ENCODE results near the gene SAP30BP. TPM values are rescaled to one million over a fixed set of nuclear protein-coding genes. Genes with fewer than 3 reads are reported as not detected.
A peak's percentile ranks its signal among the peaks of the same experiment; 100 is the strongest.

The SAP30BP gene
- total RNA-seq, 1 donor from 2014 or later = 41.2 TPM

- DNase-seq (ENCODE audit: low read depth in 2 of 2) = no peak
Measured at GRCh38 chr17:75719732-75720131, 52.6 kb downstream of the SAP30BP start.

- peak in 1 of 2 donors; percentile 40 for DNase-seq (ENCODE audit: low read depth in 2 of 2)
Measured at GRCh38 chr17:75720656-75721462, 53.7 kb downstream of the SAP30BP start, which contains the start of gene ITGB4. Gene ITGB4 (plus strand): TSS chr17:75721459. CDS start chr17:75724704, 3,245 bp downstream.

- no peak for DNase-seq (ENCODE audit: low read depth in 2 of 2)
Measured at GRCh38 chr17:75721463-75722011, 54.4 kb downstream of the SAP30BP start.

GRCh38 chr17:75722076-75722475 is 54.9 kb downstream of the SAP30BP start:
- DNase-seq (ENCODE audit: low read depth in 2 of 2) = no peak

- no peak for DNase-seq (ENCODE audit: low read depth in 2 of 2)
Measured at GRCh38 chr17:75722542-75723095, 55.5 kb downstream of the SAP30BP start.

- DNase-seq (ENCODE audit: low read depth in 2 of 2) = peak in 1 of 2 donors; percentile 30
Measured at GRCh38 chr17:75723171-75723930, 56.2 kb downstream of the SAP30BP start.

GRCh38 chr17:75724016-75725003 is 57.2 kb downstream of the SAP30BP start:
- DNase-seq (ENCODE audit: low read depth in 2 of 2) = no peak

- no peak for DNase-seq (ENCODE audit: low read depth in 2 of 2)
Measured at GRCh38 chr17:75725504-75725903, 58.4 kb downstream of the SAP30BP start.

GRCh38 chr17:75727391-75727790 is 60.3 kb downstream of the SAP30BP start:
- DNase-seq (ENCODE audit: low read depth in 2 of 2) = no peak

GRCh38 chr17:75729351-75729750 is 62.2 kb downstream of the SAP30BP start:
- DNase-seq (ENCODE audit: low read depth in 2 of 2) = no peak

GRCh38 chr17:75730065-75730464 is 62.9 kb downstream of the SAP30BP start:
- DNase-seq (ENCODE audit: low read depth in 2 of 2) = no peak

GRCh38 chr17:75731086-75731715 is 64.1 kb downstream of the SAP30BP start:
- no peak for DNase-seq (ENCODE audit: low read depth in 2 of 2)

GRCh38 chr17:75731716-75732498 is 64.8 kb downstream of the SAP30BP start:
- no peak for DNase-seq (ENCODE audit: low read depth in 2 of 2)

- no peak for DNase-seq (ENCODE audit: low read depth in 2 of 2)
Measured at GRCh38 chr17:75733471-75733870, 66.3 kb downstream of the SAP30BP start.

- no peak for DNase-seq (ENCODE audit: low read depth in 2 of 2)
Measured at GRCh38 chr17:75734674-75735294, 67.6 kb downstream of the SAP30BP start.

GRCh38 chr17:75736173-75736835 is 69.2 kb downstream of the SAP30BP start:
- DNase-seq (ENCODE audit: low read depth in 2 of 2) = no peak

GRCh38 chr17:75737133-75737962 is 70.2 kb downstream of the SAP30BP start:
- DNase-seq (ENCODE audit: low read depth in 2 of 2) = no peak
